Common myeloid progenitor, CD34-positive (primary cell): ENCODE measurements around the gene TMEM123.

Source experiments
- CTCF ChIA-PET: fragments of 350-600 bp; sonication (Branson Sonifier 250); formaldehyde crosslinking; loops from one replicate; lab custom pipeline; 2021; ENCODE audit warnings: antibody characterized with exemption; lab: Charles Lee
- POLR2A ChIA-PET: fragments of 350-600 bp; sonication (Branson Sonifier 250); formaldehyde crosslinking; loops from one replicate; lab custom pipeline; 2021; ENCODE audit warnings: antibody characterized with exemption; lab: Charles Lee
- DNase-seq, 3 donors: peaks; one replicate each; pipeline versions ENCODE4 v3.0.0 to v3.0.0-alpha.2; 2013
- H3K27ac ChIP-seq, 2 experiments: 1 replicate in 1 of 2; 2 replicates in 1 of 2; pipeline ENCODE4 v1.7.0; 2013; ENCODE audit warnings: inconsistent platforms in 2 of 2, low read length in 2 of 2, mild to moderate bottlenecking in 2 of 2, low read depth in 1 of 2, moderate library complexity in 1 of 2; ENCODE audit not compliant: severe bottlenecking in 2 of 2, insufficient read depth in 1 of 2, poor library complexity in 1 of 2
- H3K27me3 ChIP-seq, 5 experiments: replicated peaks in 2 of 5; 1 replicate in 3 of 5; 2 replicates in 2 of 5; pipeline versions ENCODE4 v1.6.1 to v1.7.0; 2013; ENCODE audit warnings: low read length in 4 of 5, mild to moderate bottlenecking in 2 of 5, moderate library complexity in 2 of 5, inconsistent platforms in 1 of 5; ENCODE audit not compliant: insufficient read depth in 5 of 5, control insufficient read depth in 4 of 5
- H3K36me3 ChIP-seq, 4 experiments: 1 replicate in 2 of 4; 2 replicates in 2 of 4; pipeline versions ENCODE4 v1.6.1 to v1.7.0; 2013; ENCODE audit warnings: low read length in 3 of 4, control low read depth in 1 of 4, mild to moderate bottlenecking in 1 of 4; ENCODE audit not compliant: control insufficient read depth in 4 of 4, insufficient read depth in 4 of 4
- H3K4me1 ChIP-seq, 4 experiments: 1 replicate in 3 of 4; 2 replicates in 1 of 4; pipeline versions ENCODE4 v1.6.1 to v1.7.1; 2013; ENCODE audit warnings: low read length in 3 of 4, mild to moderate bottlenecking in 3 of 4, control low read depth in 1 of 4, inconsistent platforms in 1 of 4, moderate library complexity in 1 of 4; ENCODE audit not compliant: control insufficient read depth in 4 of 4, insufficient read depth in 4 of 4; ENCODE audit errors: control extremely low read depth in 1 of 4
- H3K4me3 ChIP-seq, 7 experiments: 1 replicate in 4 of 7; 2 replicates in 3 of 7; pipeline versions ENCODE4 v1.5.1 to v1.7.0; 2013; ENCODE audit warnings: mild to moderate bottlenecking in 7 of 7, low read length in 6 of 7, moderate library complexity in 6 of 7, inconsistent platforms in 2 of 7, low read depth in 2 of 7, control low read depth in 1 of 7; ENCODE audit not compliant: insufficient read depth in 4 of 7, control insufficient read depth in 1 of 7; ENCODE audit errors: extremely low read depth in 1 of 7
- H3K9me3 ChIP-seq, 5 experiments: 1 replicate in 4 of 5; 2 replicates in 1 of 5; pipeline versions ENCODE4 v1.6.1 to v1.7.1; 2013; ENCODE audit warnings: low read length in 4 of 5, mild to moderate bottlenecking in 2 of 5, inconsistent platforms in 1 of 5, low read depth in 1 of 5, moderate library complexity in 1 of 5; ENCODE audit not compliant: control insufficient read depth in 4 of 5, insufficient read depth in 2 of 5; ENCODE audit errors: control extremely low read depth in 1 of 5
- WGBS: methylation state at CpG from one replicate; pipeline ENCODE4 v1.1.5; 2013; ENCODE audit not compliant: insufficient coverage; 5-methylcytosine and 5-hydroxymethylcytosine counted together

Gene TMEM123

DNA sequence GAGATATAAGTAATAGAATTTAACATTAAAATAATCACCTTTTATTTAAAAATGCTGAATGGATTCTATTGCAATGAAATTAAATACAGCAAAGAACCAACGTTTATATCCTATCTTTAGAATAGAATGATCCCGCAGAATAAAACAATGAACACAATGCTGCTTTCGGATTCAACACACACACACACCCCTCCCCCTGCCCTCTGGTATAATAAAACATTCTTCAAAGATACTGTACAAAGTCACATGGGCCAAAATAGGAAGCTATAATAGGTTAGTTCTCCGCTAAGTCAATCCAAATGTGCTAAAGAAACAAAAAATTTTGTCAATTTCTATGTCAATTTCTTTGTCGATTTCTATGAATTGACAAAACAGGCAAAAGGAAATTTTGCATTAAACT is 47.1 kb downstream of the TMEM123 start:
- Histone ChIP-seq H3K4me1 (peaks cover 6 to 25% (median 15%) of the 10 kb centered on the region in 4 experiments), H3K36me3 (peaks cover 11 to 47% (median 21%) of the 10 kb centered on the region in 4 experiments), H3K27me3 (no peaks in the 10 kb centered on the region), H3K4me3 (no peak overlapping the region), H3K9me3 (no peaks in the 10 kb centered on the region), H3K27ac (no peak overlapping the region)
- WGBS, result 100% methylated on average over 2 of the region's 5 CpGs
- ChIA-PET POLR2A (no interaction called here), CTCF (interaction anchor here (1.2 to 1.9 kb wide), 3 partner anchors 8 to 15 kb away, joined by 5 to 7 read pairs (median 7); no protein-coding TSS in a partner anchor)
- no peak for DNase-seq

GRCh38 chr11:102402548-102402947 is 50.0 kb downstream of the TMEM123 start:
- Histone ChIP-seq H3K27ac (no peak overlapping the region), H3K4me1 (peaks cover 6 to 20% (median 11%) of the 10 kb centered on the region in 4 experiments), H3K4me3 (no peak overlapping the region), H3K36me3 (peaks cover 15 to 52% (median 29%) of the 10 kb centered on the region in 4 experiments), H3K9me3 (no peaks in the 10 kb centered on the region), H3K27me3 (no peaks in the 10 kb centered on the region)
- peak in 1 of 3 donors; percentile 27 for DNase-seq
- CTCF ChIA-PET, result interaction anchor here (0.6 to 6.6 kb wide), 3 partner anchors 11 to 93 kb away, joined by 3 to 46 read pairs (median 4); no protein-coding TSS in a partner anchor
- POLR2A ChIA-PET, result no interaction called here

GRCh38 chr11:102401905-102402304 is 50.7 kb downstream of the TMEM123 start:
- Histone ChIP-seq H3K4me3 (no peak overlapping the region), H3K27me3 (no peaks in the 10 kb centered on the region), H3K4me1 (peaks cover 6 to 14% (median 10%) of the 10 kb centered on the region in 4 experiments), H3K9me3 (no peaks in the 10 kb centered on the region), H3K27ac (no peak overlapping the region), H3K36me3 (peaks cover 13 to 52% (median 30%) of the 10 kb centered on the region in 4 experiments)
- ChIA-PET CTCF (interaction anchor here (0.6 to 6.6 kb wide), 5 partner anchors 8 to 94 kb away, joined by 3 to 46 read pairs (median 5); no protein-coding TSS in a partner anchor), POLR2A (no interaction called here)
- 100% methylated on average over 1 of the region's 3 CpGs for WGBS
- no peak for DNase-seq

- DNase-seq, result no peak
- Histone ChIP-seq H3K36me3 (peaks cover 15 to 52% (median 30%) of the 10 kb centered on the region in 4 experiments), H3K4me1 (peaks cover 6 to 14% (median 10%) of the 10 kb centered on the region in 4 experiments), H3K4me3 (no peak overlapping the region), H3K27me3 (no peaks in the 10 kb centered on the region), H3K27ac (no peak overlapping the region), H3K9me3 (no peaks in the 10 kb centered on the region)
- CTCF ChIA-PET, result interaction anchor here (0.8 to 6.6 kb wide), 9 partner anchors 8 to 59 kb away, joined by 4 to 46 read pairs (median 5); no protein-coding TSS in a partner anchor
- 100% methylated on average over 1 of the region's 5 CpGs for WGBS
- POLR2A ChIA-PET, result no interaction called here
Observed at GRCh38 chr11:102400603-102401002, 52.0 kb downstream of the TMEM123 start.

DNA sequence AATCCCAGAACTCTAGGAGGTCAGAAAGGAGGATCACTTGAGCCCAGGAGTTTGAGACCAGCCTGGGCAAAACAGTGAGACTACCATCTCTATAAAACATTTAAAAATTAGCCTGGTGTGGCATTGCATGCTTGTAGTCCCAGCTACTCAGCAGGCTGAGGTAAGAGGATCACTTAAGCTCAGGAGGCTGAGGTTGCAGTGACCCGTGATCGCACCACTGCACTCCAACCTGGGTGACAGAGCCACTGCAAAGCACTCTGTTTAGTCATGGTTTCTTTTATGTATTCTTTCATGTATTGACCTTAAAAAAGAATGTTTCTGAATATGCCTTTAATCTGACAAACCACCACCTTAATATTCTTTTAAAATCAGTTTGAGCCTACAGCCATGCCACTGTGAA is 53.4 kb downstream of the TMEM123 start:
- POLR2A ChIA-PET, result no interaction called here

GRCh38 chr11:102398297-102398696 is 54.3 kb downstream of the TMEM123 start:
- no peaks in the 10 kb centered on the region for H3K9me3 ChIP-seq
- H3K36me3 ChIP-seq, result peaks cover 24 to 61% (median 42%) of the 10 kb centered on the region in 4 experiments
- POLR2A ChIA-PET, result no interaction called here
- H3K4me1 ChIP-seq, result peaks cover 6 to 11% (median 8%) of the 10 kb centered on the region in 4 experiments
- no peak overlapping the region for H3K27ac ChIP-seq
- no peak for DNase-seq
- CTCF ChIA-PET, result interaction anchor here (0.8 to 6.6 kb wide), 10 partner anchors 7 to 213 kb away, joined by 3 to 46 read pairs (median 4); no protein-coding TSS in a partner anchor
- 100% methylated on average over 1 of the region's 2 CpGs for WGBS
- no peaks in the 10 kb centered on the region for H3K27me3 ChIP-seq
- H3K4me3 ChIP-seq, result no peak overlapping the region

More for the DNA sequence above, 53.4 kb downstream of the TMEM123 start:
- H3K27me3 ChIP-seq, result no peaks in the 10 kb centered on the region
- H3K4me3 ChIP-seq, result no peak overlapping the region
- no peaks in the 10 kb centered on the region for H3K9me3 ChIP-seq
- CTCF ChIA-PET, result interaction anchor here (0.9 to 6.6 kb wide), 9 partner anchors 8 to 215 kb away, joined by 3 to 46 read pairs (median 4); no protein-coding TSS in a partner anchor
- H3K27ac ChIP-seq, result no peak overlapping the region
- H3K4me1 ChIP-seq, result peaks cover 6 to 14% (median 10%) of the 10 kb centered on the region in 4 experiments
- no peak for DNase-seq
- 100% methylated on average over 2 of the region's 2 CpGs for WGBS
- peaks cover 19 to 58% (median 36%) of the 10 kb centered on the region in 4 experiments for H3K36me3 ChIP-seq
